Smooth muscle cell (in vitro differentiated cells): Measurements from ENCODE around the gene LZTR1. TPM values are rescaled to one million over a fixed set of nuclear protein-coding genes. Genes with fewer than 3 reads are reported as not detected.

Source experiments
- DNase-seq: peaks from one replicate; lab custom pipeline; 2025; ENCODE audit not compliant: unreplicated experiment; lab: John Stamatoyannopoulos, UW
- H2AFZ ChIP-seq: fragments of 200-600 bp; sonication (generic); 2 replicates; pipeline ENCODE4 v1.6.0; 2016; ENCODE audit warnings: antibody characterized with exemption, low read depth, mild to moderate bottlenecking
- H3F3A ChIP-seq: fragments of 200-600 bp; sonication (generic); 2 replicates; pipeline ENCODE4 v1.6.0; 2017; ENCODE audit warnings: antibody characterized with exemption, low read depth
- H3K27ac ChIP-seq: fragments of 200-600 bp; sonication (generic); 2 replicates; pipeline ENCODE4 v1.5.1; 2016; ENCODE audit warnings: low read depth, mild to moderate bottlenecking
- H3K27me3 ChIP-seq: fragments of 200-600 bp; sonication (generic); 2 replicates; pipeline ENCODE4 v1.6.1; 2016; ENCODE audit warnings: low read depth, mild to moderate bottlenecking
- H3K36me3 ChIP-seq: fragments of 200-600 bp; sonication (generic); 2 replicates; pipeline ENCODE4 v1.5.1; 2016; ENCODE audit warnings: low read depth
- H3K4me1 ChIP-seq: fragments of 200-600 bp; sonication (generic); 2 replicates; pipeline ENCODE4 v1.5.1; 2016; ENCODE audit warnings: low read depth
- H3K4me2 ChIP-seq: fragments of 200-600 bp; sonication (generic); 2 replicates; pipeline ENCODE4 v1.6.0; 2016; ENCODE audit warnings: mild to moderate bottlenecking
- H3K4me3 ChIP-seq: fragments of 200-600 bp; sonication (generic); 2 replicates; pipeline ENCODE4 v1.5.1; 2016; ENCODE audit warnings: mild to moderate bottlenecking
- H3K79me2 ChIP-seq: fragments of 200-600 bp; sonication (generic); 2 replicates; pipeline ENCODE4 v1.6.0; 2016; ENCODE audit warnings: low read depth, mild to moderate bottlenecking
- H3K9ac ChIP-seq: fragments of 200-600 bp; sonication (generic); 2 replicates; pipeline ENCODE4 v1.6.0; 2016; ENCODE audit warnings: low read depth
- H3K9me3 ChIP-seq: fragments of 200-600 bp; sonication (generic); replicated peaks from 2 replicates; pipeline ENCODE4 v1.5.1; 2016; ENCODE audit warnings: low read depth
- H4K20me1 ChIP-seq: fragments of 200-600 bp; sonication (generic); 2 replicates; pipeline ENCODE4 v1.6.0; 2016; ENCODE audit warnings: low read depth
- CTCF ChIP-seq: fragments of 200-600 bp; sonication (generic); IDR thresholded peaks from 2 replicates; pipeline ENCODE4 v1.5.1; 2017; ENCODE audit warnings: borderline replicate concordance, mild to moderate bottlenecking, antibody characterized with exemption; ENCODE audit not compliant: insufficient read depth, poor library complexity, severe bottlenecking
- WGBS: methylation state at CpG from one replicate; pipeline ENCODE4 v1.1.7; 2016; ENCODE audit warnings: low lambda C conversion rate; 5-methylcytosine and 5-hydroxymethylcytosine counted together
- polyA plus RNA-seq: library from polyadenylated mRNA; unstranded; fragments of >200 nt; fragmentation: Nextera tagmentation; extraction: Ambion mirVana; gene quantifications from 2 replicates; pipeline ENCODE4 v1.2.1, GENCODE V29; 2016
- total RNA-seq: library from RNA; depleted of rRNA; stranded (reverse); fragments of >200 nt; gene quantifications from 2 replicates; pipeline ENCODE4 v1.2.3, GENCODE V29; 2014

Gene LZTR1
- total and polyA plus RNA-seq, 2 experiments from 2014 or later: 34.2 to 43.9 TPM

- Histone ChIP-seq H2AFZ (no peak overlapping the region), H3K36me3 (no peaks in the 10 kb centered on the region), H3K4me1 (peaks cover 18% of the 10 kb centered on the region), H3K79me2 (no peaks in the 10 kb centered on the region), H3K4me3 (no peak overlapping the region), H3K27ac (no peak overlapping the region), H3K9me3 (no peaks in the 10 kb centered on the region), H3K4me2 (no peak overlapping the region), H3F3A (peaks cover 5% of the 10 kb centered on the region), H4K20me1 (no peaks in the 10 kb centered on the region), H3K9ac (no peak overlapping the region), H3K27me3 (no peaks in the 10 kb centered on the region)
- TF ChIP-seq CTCF: no peak
- DNase-seq: no peak
- WGBS: 93% methylated on average over 3 of the region's 3 CpGs
Measured at GRCh38 chr22:21010426-21011113, 28.5 kb downstream of the LZTR1 start.

GRCh38 chr22:21012446-21013407 lies 30.6 kb downstream of the LZTR1 start:
- H3K4me2 ChIP-seq: no peak overlapping the region
- H3F3A ChIP-seq: peaks cover 5% of the 10 kb centered on the region
- no peaks in the 10 kb centered on the region for H3K36me3 ChIP-seq
- 88% methylated on average over 14 of the region's 14 CpGs for WGBS
- no peaks in the 10 kb centered on the region for H3K9me3 ChIP-seq
- H3K27me3 ChIP-seq: no peaks in the 10 kb centered on the region
- H4K20me1 ChIP-seq: no peaks in the 10 kb centered on the region
- DNase-seq: no peak
- no peak for TF ChIP-seq CTCF
- no peaks in the 10 kb centered on the region for H3K79me2 ChIP-seq
- H3K27ac ChIP-seq: no peak overlapping the region
- no peak overlapping the region for H2AFZ ChIP-seq
- H3K4me1 ChIP-seq: peaks cover 19% of the 10 kb centered on the region
- no peak overlapping the region for H3K9ac ChIP-seq
- no peak overlapping the region for H3K4me3 ChIP-seq

- no peaks in the 10 kb centered on the region for H3K79me2 ChIP-seq
- no peaks in the 10 kb centered on the region for H3K36me3 ChIP-seq
- H3K4me2 ChIP-seq: peak overlapping the region; percentile 89
- H3K27me3 ChIP-seq: no peaks in the 10 kb centered on the region
- H3K9ac ChIP-seq: peak overlapping the region; percentile 74
- H3K4me1 ChIP-seq: peaks cover 19% of the 10 kb centered on the region
- peak overlapping the region; percentile 62 for H3K27ac ChIP-seq
- no peaks in the 10 kb centered on the region for H3K9me3 ChIP-seq
- peak overlapping the region; percentile 51 for H3K4me3 ChIP-seq
- H3F3A ChIP-seq: peaks cover 5% of the 10 kb centered on the region
- H4K20me1 ChIP-seq: no peaks in the 10 kb centered on the region
- DNase-seq: no peak
- TF ChIP-seq CTCF: no peak
- WGBS: 6% methylated on average over 16 of the region's 24 CpGs
- peak overlapping the region; percentile 44 for H2AFZ ChIP-seq
Measured at GRCh38 chr22:21013657-21014201, 31.6 kb downstream of the LZTR1 start.
